Upper lobe of left lung (tissue), 4 donors: ENCODE data around the gene KNCN.

Experiments used
- CTCF ChIP-seq, 6 experiments: fragments of 450-650 bp in 4 of 6; fragments of 200-600 bp in 2 of 6; sonication (generic) in 2 of 6; IDR thresholded peaks; one replicate each; pipeline ENCODE4 v1.5.1; 2016 to 2019; ENCODE audit warnings: antibody characterized with exemption in 6 of 6
- EP300 ChIP-seq, 4 donors: sonication (generic); formaldehyde crosslinking; IDR thresholded peaks; one replicate each; pipeline ENCODE4 v1.5.1; 2017; ENCODE audit warnings: antibody characterized with exemption in 4 of 4, control low read depth in 2 of 4
- POLR2A ChIP-seq, 4 donors: fragments of 450-650 bp; IDR thresholded peaks; one replicate each; pipeline ENCODE4 v1.5.1; 2016 to 2017; ENCODE audit warnings: antibody characterized with exemption in 4 of 4, mild to moderate bottlenecking in 2 of 4
- POLR2AphosphoS5 ChIP-seq, 2 donors: sonication (generic); formaldehyde crosslinking; IDR thresholded peaks; one replicate each; pipeline ENCODE4 v1.5.1; 2017; ENCODE audit warnings: antibody characterized with exemption in 2 of 2

GRCh38 chr1:46532095-46532494, 19.4 kb downstream of the KNCN start:
- TF ChIP-seq CTCF (IDR thresholded peaks at IDR 0.05): no peak
- no peak for TF ChIP-seq EP300 (IDR thresholded peaks at IDR 0.05)
- no peak for TF ChIP-seq POLR2AphosphoS5 (IDR thresholded peaks at IDR 0.05)
- TF ChIP-seq POLR2A (IDR thresholded peaks at IDR 0.05): no peak
